ENCODE data around the gene CAMKMT. TPM values are rescaled to one million over a fixed set of nuclear protein-coding genes. Genes with fewer than 3 reads are reported as not detected.

Gene CAMKMT
- polyA plus RNA-seq, 3 donors, result 4.7 to 7.8 (median 7.0) TPM

DNA sequence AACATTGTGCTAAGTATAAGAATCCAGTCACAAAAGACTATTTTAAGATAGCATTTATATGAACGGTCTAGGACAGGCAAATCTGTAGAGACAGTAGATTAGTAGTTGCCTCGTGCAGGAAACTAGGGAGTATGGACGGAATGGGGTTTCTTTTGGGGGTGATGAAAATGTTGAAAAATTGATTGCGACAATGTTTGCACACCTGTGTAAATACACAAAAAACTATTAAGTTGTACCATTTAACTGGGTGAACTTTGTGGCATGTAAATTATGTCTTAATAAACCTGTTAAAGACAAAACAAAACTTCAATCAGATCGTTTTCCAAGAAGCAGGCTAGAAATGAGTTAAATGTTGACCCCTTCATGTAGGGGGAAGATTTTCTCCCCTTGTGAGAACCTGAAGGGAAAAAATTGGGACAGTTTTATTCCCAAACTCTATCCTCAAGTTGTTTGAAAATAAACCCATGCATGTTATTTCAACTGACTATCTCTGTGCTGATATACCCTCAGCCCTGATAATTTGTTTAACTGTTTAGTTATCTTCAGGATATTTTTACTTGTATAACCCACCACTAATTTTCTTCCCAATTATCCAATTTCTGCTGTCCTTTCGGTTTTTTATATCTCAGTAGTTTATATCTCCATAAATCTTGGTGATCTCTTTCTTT lies 87.2 kb downstream of the CAMKMT start:
- H3K36me3 Mint-ChIP-seq, result peaks cover 2 to 5% of the 10 kb centered on the region in 2 donors
- no peak for DNase-seq
- H3K27me3 Mint-ChIP-seq (ENCODE audit: low read depth in 3 of 3), result no peaks in the 10 kb centered on the region
- H3K27ac Mint-ChIP-seq, result no peak overlapping the region
- H3K4me3 Mint-ChIP-seq, result no peak overlapping the region
- intact Hi-C loops (cut with micrococcal nuclease), result no loop called here
- no peak overlapping the region for H3K4me2 ChIP-seq (replicated peaks; ENCODE audit: extremely low read depth, low read length, poor library complexity, severe bottlenecking)
- no peaks in the 10 kb centered on the region for H3K4me1 Mint-ChIP-seq
- no peaks in the 10 kb centered on the region for H4K20me1 ChIP-seq (ENCODE audit: insufficient read depth, low read length)
- TF ChIP-seq, protein P1, sequence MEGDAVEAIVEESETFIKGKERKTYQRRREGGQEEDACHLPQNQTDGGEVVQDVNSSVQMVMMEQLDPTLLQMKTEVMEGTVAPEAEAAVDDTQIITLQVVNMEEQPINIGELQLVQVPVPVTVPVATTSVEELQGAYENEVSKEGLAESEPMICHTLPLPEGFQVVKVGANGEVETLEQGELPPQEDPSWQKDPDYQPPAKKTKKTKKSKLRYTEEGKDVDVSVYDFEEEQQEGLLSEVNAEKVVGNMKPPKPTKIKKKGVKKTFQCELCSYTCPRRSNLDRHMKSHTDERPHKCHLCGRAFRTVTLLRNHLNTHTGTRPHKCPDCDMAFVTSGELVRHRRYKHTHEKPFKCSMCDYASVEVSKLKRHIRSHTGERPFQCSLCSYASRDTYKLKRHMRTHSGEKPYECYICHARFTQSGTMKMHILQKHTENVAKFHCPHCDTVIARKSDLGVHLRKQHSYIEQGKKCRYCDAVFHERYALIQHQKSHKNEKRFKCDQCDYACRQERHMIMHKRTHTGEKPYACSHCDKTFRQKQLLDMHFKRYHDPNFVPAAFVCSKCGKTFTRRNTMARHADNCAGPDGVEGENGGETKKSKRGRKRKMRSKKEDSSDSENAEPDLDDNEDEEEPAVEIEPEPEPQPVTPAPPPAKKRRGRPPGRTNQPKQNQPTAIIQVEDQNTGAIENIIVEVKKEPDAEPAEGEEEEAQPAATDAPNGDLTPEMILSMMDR (IDR thresholded peaks at IDR 0.05), result no peak
- H3K27ac ChIP-seq (ENCODE audit: low read depth in 1 of 2, low read length in 2 of 2), result no peak overlapping the region
- no peak overlapping the region for H3K4me3 ChIP-seq (replicated peaks in 1 of 3; ENCODE audit: low read depth in 2 of 3, low read length in 3 of 3)
- no peaks in the 10 kb centered on the region for H3K36me3 ChIP-seq (replicated peaks in 1 of 2; ENCODE audit: control insufficient read depth in 1 of 2, insufficient read depth in 2 of 2, low read length in 2 of 2)
- H3K9me3 Mint-ChIP-seq, result peaks cover 0 to 8% (median 0%) of the 10 kb centered on the region in 7 donors
- 93% methylated on average over 2 of the region's 6 CpGs for WGBS (ENCODE audit: insufficient coverage)
- H2AFZ ChIP-seq (ENCODE audit: insufficient read depth, low read depth, low read length, poor library complexity, severe bottlenecking), result no peak overlapping the region
- H3K27me3 ChIP-seq (ENCODE audit: control insufficient read depth in 2 of 2, insufficient read depth in 2 of 2, low read length in 2 of 2), result no peaks in the 10 kb centered on the region
- H3K79me2 ChIP-seq (ENCODE audit: insufficient read depth, low read length), result no peaks in the 10 kb centered on the region
- H3K4me1 ChIP-seq (ENCODE audit: control insufficient read depth in 1 of 2, insufficient read depth in 2 of 2, low read length in 2 of 2), result no peaks in the 10 kb centered on the region
- no peak overlapping the region for H3K9ac ChIP-seq (ENCODE audit: insufficient read depth, low read length, poor library complexity, severe bottlenecking)
- no peaks in the 10 kb centered on the region for H3K9me3 ChIP-seq (replicated peaks in 1 of 2; ENCODE audit: control insufficient read depth in 1 of 2, insufficient read depth in 1 of 2, low read length in 2 of 2)

DNA sequence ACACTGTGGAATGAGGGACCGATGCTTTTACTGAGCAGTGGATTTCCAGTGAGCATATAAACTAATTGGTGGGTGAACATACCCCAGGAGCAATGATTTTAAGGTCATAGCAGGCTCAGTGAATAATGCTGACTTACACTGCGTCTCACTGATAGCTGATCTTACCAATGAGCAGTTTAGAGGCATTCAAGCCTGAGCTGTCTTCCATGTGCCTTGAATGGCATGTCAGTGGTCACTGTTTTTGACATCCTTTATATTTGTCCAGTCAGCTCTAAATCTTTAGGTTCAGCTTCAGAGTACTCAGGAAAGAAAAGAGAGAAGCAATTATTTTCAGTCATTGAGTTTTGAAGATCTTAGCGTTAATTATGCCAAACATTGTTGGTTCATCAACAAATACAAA lies 88.3 kb downstream of the CAMKMT start:
- Histone ChIP-seq H3K9ac (ENCODE audit: insufficient read depth, low read length, poor library complexity, severe bottlenecking) (no peak overlapping the region), H3K79me2 (ENCODE audit: insufficient read depth, low read length) (no peaks in the 10 kb centered on the region), H4K20me1 (ENCODE audit: insufficient read depth, low read length) (no peaks in the 10 kb centered on the region), H3K36me3 (replicated peaks in 1 of 2; ENCODE audit: control insufficient read depth in 1 of 2, insufficient read depth in 2 of 2, low read length in 2 of 2) (no peaks in the 10 kb centered on the region), H3K4me1 (ENCODE audit: control insufficient read depth in 1 of 2, insufficient read depth in 2 of 2, low read length in 2 of 2) (no peaks in the 10 kb centered on the region), H3K27ac (ENCODE audit: low read depth in 1 of 2, low read length in 2 of 2) (no peak overlapping the region), H3K4me2 (replicated peaks; ENCODE audit: extremely low read depth, low read length, poor library complexity, severe bottlenecking) (no peak overlapping the region), H3K4me3 (replicated peaks in 1 of 3; ENCODE audit: low read depth in 2 of 3, low read length in 3 of 3) (no peak overlapping the region), H3K27me3 (ENCODE audit: control insufficient read depth in 2 of 2, insufficient read depth in 2 of 2, low read length in 2 of 2) (no peaks in the 10 kb centered on the region), H2AFZ (ENCODE audit: insufficient read depth, low read depth, low read length, poor library complexity, severe bottlenecking) (no peak overlapping the region), H3K9me3 (replicated peaks in 1 of 2; ENCODE audit: control insufficient read depth in 1 of 2, insufficient read depth in 1 of 2, low read length in 2 of 2) (no peaks in the 10 kb centered on the region)
- no peaks in the 10 kb centered on the region for H3K27me3 Mint-ChIP-seq (ENCODE audit: low read depth in 3 of 3)
- intact Hi-C loops (cut with micrococcal nuclease), result no loop called here
- WGBS (ENCODE audit: insufficient coverage), result 100% methylated on average over 1 of the region's 3 CpGs
- H3K36me3 Mint-ChIP-seq, result peaks cover 2% of the 10 kb centered on the region in 2 donors
- DNase-seq, result no peak
- TF ChIP-seq, protein P1 (IDR thresholded peaks at IDR 0.05), result no peak
- H3K9me3 Mint-ChIP-seq, result peaks cover 0 to 4% (median 0%) of the 10 kb centered on the region in 7 donors
- no peaks in the 10 kb centered on the region for H3K4me1 Mint-ChIP-seq
- no peak overlapping the region for H3K27ac Mint-ChIP-seq
- no peak overlapping the region for H3K4me3 Mint-ChIP-seq
